A673 (cell line): ENCODE measurements around the gene TMEM260. TPM values are rescaled to one million over a fixed set of nuclear protein-coding genes. Genes with fewer than 3 reads are reported as not detected.

Source experiments
- BruUV-seq: library from RNA; stranded (reverse); fragments of 400-500 nt; replicated peaks from 2 replicates; lab custom pipeline; 2021; lab: Mats Ljungman, UMichigan
- CTCF ChIA-PET: fragments of 300-600 bp; sonication (Branson Sonifier 250); formaldehyde crosslinking; loops from one replicate; lab custom pipeline; 2022; ENCODE audit warnings: antibody characterized with exemption; lab: Charles Lee
- POLR2A ChIA-PET: fragments of 300-600 bp; sonication (Branson Sonifier 250); formaldehyde crosslinking; loops from one replicate; lab custom pipeline; 2022; ENCODE audit warnings: antibody characterized with exemption; ENCODE audit not compliant: low non-redundant PET; lab: Charles Lee
- DNase-seq: peaks from one replicate; pipeline ENCODE4 v3.0.0-alpha.2; 2015; ENCODE audit warnings: low spot score
- H3K27ac ChIP-seq: fragments of 200-600 bp; sonication (generic); 2 replicates; pipeline ENCODE4 v1.5.1; 2016; ENCODE audit warnings: mixed run types, low read depth, mild to moderate bottlenecking, mixed read lengths, antibody characterized with exemption, low read length; ENCODE audit not compliant: poor library complexity, severe bottlenecking
- H3K27me3 ChIP-seq: fragments of 200-600 bp; sonication (generic); replicated peaks from 2 replicates; pipeline ENCODE4 v1.6.1; 2017; ENCODE audit warnings: mixed run types, low read depth, mild to moderate bottlenecking, mixed read lengths, antibody characterized with exemption, low read length; ENCODE audit not compliant: insufficient read depth, poor library complexity
- H3K36me3 ChIP-seq: fragments of 200-600 bp; sonication (generic); 2 replicates; pipeline ENCODE4 v1.6.1; 2016; ENCODE audit warnings: mixed run types, mild to moderate bottlenecking, mixed read lengths, antibody characterized with exemption, low read length; ENCODE audit not compliant: insufficient read depth, poor library complexity, severe bottlenecking
- H3K4me1 ChIP-seq: fragments of 200-600 bp; sonication (generic); 2 replicates; pipeline ENCODE4 v1.6.1; 2017; ENCODE audit warnings: mixed run types, mild to moderate bottlenecking, mixed read lengths, antibody characterized with exemption, low read length; ENCODE audit not compliant: insufficient read depth, poor library complexity, severe bottlenecking
- H3K4me3 ChIP-seq: fragments of 200-600 bp; sonication (generic); 2 replicates; pipeline ENCODE4 v1.5.1; 2016; ENCODE audit warnings: low read depth, mixed run types, mild to moderate bottlenecking, mixed read lengths, low read length; ENCODE audit not compliant: poor library complexity, severe bottlenecking
- H3K9me3 ChIP-seq: fragments of 200-600 bp; sonication (generic); 2 replicates; pipeline ENCODE4 v1.6.1; 2016; ENCODE audit warnings: mixed run types, low read depth, mild to moderate bottlenecking, mixed read lengths, antibody characterized with exemption, low read length; ENCODE audit not compliant: poor library complexity, severe bottlenecking
- EZH2 ChIP-seq: fragments of 200-600 bp; sonication (generic); IDR thresholded peaks from 2 replicates; pipeline ENCODE4 v1.6.1; 2017; ENCODE audit warnings: borderline replicate concordance, low read depth, mild to moderate bottlenecking, mixed read lengths, antibody characterized with exemption, low read length; ENCODE audit not compliant: poor library complexity, severe bottlenecking
- intact Hi-C: fragments of 100-400 bp; cut with micrococcal nuclease; formaldehyde crosslinking; loops from one replicate; pipeline ENCODE4 v1.10.0; 2022; ENCODE audit not compliant: unreplicated experiment
- total RNA-seq: library from RNA; stranded (reverse); gene quantifications from 2 replicates; pipeline ENCODE4 v1.2.3, GENCODE V29; 2021
- TF ChIP-seq, protein P1 (sequence below): fragments of 300-800, 200-600 bp; sonication (generic); conservative IDR thresholded peaks from 2 replicates; pipeline ENCODE4 v1.5.1; 2017; ENCODE audit warnings: low read depth, mild to moderate bottlenecking, antibody characterized with exemption, low read length, moderate library complexity, mixed read lengths

The TMEM260 gene
- total RNA-seq, 1 experiment from 2014 or later: 23.2 TPM

DNA sequence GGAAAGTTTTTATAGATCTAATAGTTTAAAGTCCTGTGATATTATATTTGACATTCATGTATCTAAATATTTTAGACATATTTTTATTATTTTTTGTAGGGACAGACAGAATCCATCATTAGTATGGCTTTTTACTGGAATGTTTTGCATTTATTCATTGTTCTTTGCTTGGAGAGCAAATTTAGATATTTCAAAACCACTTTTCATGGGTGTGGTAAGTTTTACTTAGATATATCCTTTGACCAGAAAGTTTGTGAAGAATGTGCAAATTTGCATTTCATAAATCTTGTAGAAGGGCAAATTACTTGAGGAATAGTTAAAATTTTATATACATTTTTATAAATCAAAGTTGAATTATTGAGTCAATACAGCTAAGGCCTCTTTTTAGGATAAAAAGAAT lies 37.5 kb downstream of the TMEM260 start:
- POLR2A ChIA-PET: no interaction called here
- H3K4me3 ChIP-seq: no peak overlapping the region
- H3K36me3 ChIP-seq: no peaks in the 10 kb centered on the region
- no peak overlapping the region for H3K27ac ChIP-seq
- DNase-seq: no peak
- intact Hi-C loops: no loop called here
- no peaks in the 10 kb centered on the region for H3K27me3 ChIP-seq
- H3K9me3 ChIP-seq: no peaks in the 10 kb centered on the region
- CTCF ChIA-PET: no interaction called here
- no peaks in the 10 kb centered on the region for H3K4me1 ChIP-seq
- TF ChIP-seq EZH2: no peak
- TF ChIP-seq, protein P1, sequence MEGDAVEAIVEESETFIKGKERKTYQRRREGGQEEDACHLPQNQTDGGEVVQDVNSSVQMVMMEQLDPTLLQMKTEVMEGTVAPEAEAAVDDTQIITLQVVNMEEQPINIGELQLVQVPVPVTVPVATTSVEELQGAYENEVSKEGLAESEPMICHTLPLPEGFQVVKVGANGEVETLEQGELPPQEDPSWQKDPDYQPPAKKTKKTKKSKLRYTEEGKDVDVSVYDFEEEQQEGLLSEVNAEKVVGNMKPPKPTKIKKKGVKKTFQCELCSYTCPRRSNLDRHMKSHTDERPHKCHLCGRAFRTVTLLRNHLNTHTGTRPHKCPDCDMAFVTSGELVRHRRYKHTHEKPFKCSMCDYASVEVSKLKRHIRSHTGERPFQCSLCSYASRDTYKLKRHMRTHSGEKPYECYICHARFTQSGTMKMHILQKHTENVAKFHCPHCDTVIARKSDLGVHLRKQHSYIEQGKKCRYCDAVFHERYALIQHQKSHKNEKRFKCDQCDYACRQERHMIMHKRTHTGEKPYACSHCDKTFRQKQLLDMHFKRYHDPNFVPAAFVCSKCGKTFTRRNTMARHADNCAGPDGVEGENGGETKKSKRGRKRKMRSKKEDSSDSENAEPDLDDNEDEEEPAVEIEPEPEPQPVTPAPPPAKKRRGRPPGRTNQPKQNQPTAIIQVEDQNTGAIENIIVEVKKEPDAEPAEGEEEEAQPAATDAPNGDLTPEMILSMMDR: no peak
- no TSS peak for BruUV-seq

DNA sequence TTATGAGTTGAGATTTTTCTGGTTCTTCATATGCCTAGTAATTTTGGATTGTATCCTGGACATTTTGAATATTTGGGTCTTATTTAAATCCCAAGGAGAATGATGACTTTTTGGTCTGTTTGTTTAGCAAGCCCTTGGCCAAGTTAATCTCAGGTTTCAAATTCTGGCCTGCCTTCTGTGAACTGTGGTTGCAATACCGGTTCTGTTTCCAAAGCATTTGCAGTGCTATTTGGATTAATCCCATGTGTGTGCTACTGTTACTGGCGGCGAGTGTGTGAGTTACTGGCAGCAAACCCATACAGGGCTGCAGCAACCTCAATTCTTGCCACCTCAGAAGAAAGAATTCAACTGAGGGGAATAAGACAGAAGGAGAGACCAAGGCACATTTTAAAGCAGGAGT lies 51.1 kb downstream of the TMEM260 start:
- intact Hi-C loops: no loop called here
- Histone ChIP-seq H3K9me3 (peaks cover 16% of the 10 kb centered on the region), H3K27ac (no peak overlapping the region), H3K36me3 (peaks cover 38% of the 10 kb centered on the region), H3K4me3 (no peak overlapping the region), H3K27me3 (no peaks in the 10 kb centered on the region), H3K4me1 (no peaks in the 10 kb centered on the region)
- DNase-seq: no peak
- no TSS peak for BruUV-seq
- POLR2A ChIA-PET: no interaction called here
- TF ChIP-seq, protein P1: no peak
- no peak for TF ChIP-seq EZH2
- CTCF ChIA-PET: no interaction called here

DNA sequence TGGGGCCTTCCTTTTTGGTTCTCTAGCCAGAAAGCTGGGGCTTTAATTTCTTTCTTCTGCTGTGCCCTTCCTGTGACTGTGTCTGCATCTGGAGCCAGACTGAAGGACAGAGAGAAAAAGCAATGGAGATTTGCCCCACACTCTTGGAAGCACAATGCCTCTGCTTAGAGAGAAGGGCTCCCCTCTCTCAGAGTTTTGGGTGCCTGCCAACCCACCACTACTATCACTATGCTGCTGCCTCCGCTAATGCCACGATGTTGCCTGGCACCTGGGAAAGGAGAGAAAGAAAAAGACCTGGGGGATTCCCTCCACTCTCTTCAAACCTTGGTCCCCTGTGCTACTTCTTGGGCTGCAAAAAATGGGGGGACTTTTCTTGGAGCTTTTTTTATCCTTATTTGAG lies 52.6 kb downstream of the TMEM260 start:
- no peak overlapping the region for H3K27ac ChIP-seq
- no TSS peak for BruUV-seq
- H3K4me3 ChIP-seq: no peak overlapping the region
- H3K27me3 ChIP-seq: no peaks in the 10 kb centered on the region
- peaks cover 46% of the 10 kb centered on the region for H3K36me3 ChIP-seq
- H3K4me1 ChIP-seq: no peaks in the 10 kb centered on the region
- DNase-seq: no peak
- ChIA-PET POLR2A (no interaction called here), CTCF (no interaction called here)
- peaks cover 16% of the 10 kb centered on the region for H3K9me3 ChIP-seq
- TF ChIP-seq EZH2: no peak
- TF ChIP-seq, protein P1: no peak
- intact Hi-C loops: no loop called here
